K562 (cell line): ENCODE data around the gene CHCHD5.

Experiments used
- CEBPB ChIP-seq: fragments of 450-650 bp; IDR thresholded peaks from 2 replicates; pipeline ENCODE4 v1.6.1; 2016; ENCODE audit warnings: missing genetic modification characterization, missing compliant biosample characterization
- CTCF ChIP-seq, 3 experiments: IDR thresholded peaks in 2 of 3; conservative IDR thresholded peaks in 1 of 3; 2 replicates each; pipeline ENCODE4 v1.5.1; 2011 to 2012; ENCODE audit warnings: low read length in 3 of 3, mild to moderate bottlenecking in 3 of 3, control low read depth in 2 of 3, improper control_type of control experiment in 1 of 3, inconsistent platforms in 1 of 3, low read depth in 1 of 3, mixed read lengths in 1 of 3, moderate library complexity in 1 of 3; ENCODE audit not compliant: insufficient read depth in 2 of 3
- EGR1 ChIP-seq: fragments of 450-650 bp; conservative IDR thresholded peaks from 2 replicates; pipeline ENCODE4 v1.6.1; 2017; ENCODE audit warnings: mild to moderate bottlenecking
- FOXM1 ChIP-seq, 2 experiments: fragments of 450-650 bp in 1 of 2; sonication (generic) in 1 of 2; formaldehyde crosslinking in 1 of 2; IDR thresholded peaks; 2 replicates each; pipeline versions ENCODE4 v1.6.1 to v1.9.0; 2017 to 2022; ENCODE audit warnings: low read depth in 2 of 2, mild to moderate bottlenecking in 2 of 2, missing genetic modification reagents in 1 of 2, moderate library complexity in 1 of 2
- KLF1 ChIP-seq: fragments of 450-650 bp; IDR thresholded peaks from 2 replicates; pipeline ENCODE4 v1.6.1; 2016; ENCODE audit warnings: missing genetic modification characterization, missing compliant biosample characterization
- MAZ ChIP-seq, 2 experiments: fragments of 450-650 bp in 1 of 2; sonication (generic) in 1 of 2; formaldehyde crosslinking; IDR thresholded peaks in 1 of 2; conservative IDR thresholded peaks in 1 of 2; 2 replicates each; pipeline versions ENCODE4 v1.4.0 to v1.5.0; 2020; ENCODE audit warnings: mild to moderate bottlenecking in 1 of 2, missing genetic modification reagents in 1 of 2
- SREBF2 ChIP-seq: sonication (generic); formaldehyde crosslinking; IDR thresholded peaks from 2 replicates; pipeline ENCODE4 v1.4.0; 2020; ENCODE audit warnings: mild to moderate bottlenecking, missing genetic modification reagents
- TGIF2 ChIP-seq: sonication (generic); formaldehyde crosslinking; IDR thresholded peaks from 2 replicates; pipeline ENCODE4 v1.8.1; 2022; ENCODE audit warnings: mild to moderate bottlenecking, missing genetic modification reagents, moderate library complexity
- ZFP36 ChIP-seq: fragments of 150-350 bp; IDR thresholded peaks from 2 replicates; pipeline ENCODE4 v1.6.1; 2018; ENCODE audit warnings: low read length, low read depth; ENCODE audit not compliant: partially characterized antibody

- TF ChIP-seq TGIF2 (no peak), EGR1 (no peak), CEBPB (no peak), SREBF2 (no peak), CTCF (IDR thresholded peaks at IDR 0.05 in 2 of 3, conservative IDR thresholded peaks at IDR 0.05 in 1 of 3; ENCODE audit: insufficient read depth in 2 of 3, low read depth in 1 of 3, low read length in 3 of 3) (no peak), ZFP36 (no peak), FOXM1 (IDR thresholded peaks at IDR 0.05; ENCODE audit: low read depth) (no peak), FOXM1 (CRISPR knock-in tag; IDR thresholded peaks at IDR 0.05; ENCODE audit: low read depth) (no peak), MAZ (CRISPR knock-in tag; conservative IDR thresholded peaks at IDR 0.05 in 1 of 2, IDR thresholded peaks at IDR 0.05 in 1 of 2) (no peak), KLF1 (no peak)
These were observed 991 bp downstream of the CHCHD5 start for GRCh38 chr2:112585400-112585799.
